HepG2 (cell line): Measurements from ENCODE around the gene SAAL1.

ENCODE experiments used
- ESRRA ChIP-seq: sonication (generic); formaldehyde crosslinking; IDR thresholded peaks from 2 replicates; pipeline ENCODE4 v1.5.1; 2020; ENCODE audit warnings: mild to moderate bottlenecking, low read depth, missing genetic modification reagents
- FOXA1 ChIP-seq, 2 experiments: fragments of 450-650 bp in 1 of 2; sonication (generic) in 1 of 2; formaldehyde crosslinking in 1 of 2; IDR thresholded peaks; 2 replicates each; pipeline versions ENCODE4 v1.4.0 to v1.6.1; 2016 to 2020; ENCODE audit warnings: missing genetic modification reagents in 1 of 2
- HHEX ChIP-seq: IDR thresholded peaks from 2 replicates; pipeline ENCODE4 v1.6.1; 2016; ENCODE audit warnings: control low read depth
- POLR2A ChIP-seq, 2 experiments: IDR thresholded peaks; 2 replicates each; pipeline ENCODE4 v1.6.1; 2011; ENCODE audit warnings: low read depth in 2 of 2, low read length in 2 of 2, mild to moderate bottlenecking in 1 of 2, moderate library complexity in 1 of 2; ENCODE audit not compliant: insufficient read depth in 1 of 2
- SKIL ChIP-seq: sonication (generic); formaldehyde crosslinking; IDR thresholded peaks from 2 replicates; pipeline ENCODE4 v1.8.0; 2022; ENCODE audit warnings: missing genetic modification reagents, mild to moderate bottlenecking, moderate library complexity, borderline replicate concordance
- TAF1 ChIP-seq: sonication (generic); formaldehyde crosslinking; IDR thresholded peaks from 2 replicates; pipeline ENCODE4 v1.4.0; 2020; ENCODE audit warnings: missing genetic modification reagents
- USF2 ChIP-seq, 2 experiments: sonication (generic) in 1 of 2; formaldehyde crosslinking in 1 of 2; IDR thresholded peaks; 2 replicates each; pipeline versions ENCODE4 v1.5.1 to v1.6.1; 2011 to 2020; ENCODE audit warnings: borderline replicate concordance in 1 of 2, low read depth in 1 of 2, low read length in 1 of 2, mild to moderate bottlenecking in 1 of 2, missing genetic modification reagents in 1 of 2, moderate library complexity in 1 of 2
- YY1 ChIP-seq: IDR thresholded peaks from 2 replicates; pipeline ENCODE4 v1.6.1; 2011; ENCODE audit warnings: low read length, low read depth, moderate library complexity, mild to moderate bottlenecking; ENCODE audit not compliant: insufficient read depth, insufficient replicate concordance
- ZFX ChIP-seq: sonication (generic); formaldehyde crosslinking; IDR thresholded peaks from 2 replicates; pipeline ENCODE4 v1.4.0; 2020; ENCODE audit warnings: mild to moderate bottlenecking, low read depth, missing genetic modification reagents, moderate library complexity
- ZNF704 ChIP-seq: sonication (generic); formaldehyde crosslinking; IDR thresholded peaks from 2 replicates; pipeline ENCODE4 v1.8.1; 2023; ENCODE audit warnings: mild to moderate bottlenecking, inconsistent platforms, moderate library complexity, missing genetic modification reagents, borderline replicate concordance
- TF ChIP-seq, protein P1 (sequence below): IDR thresholded peaks from 2 replicates; pipeline ENCODE4 v1.6.1; 2012; ENCODE audit warnings: inconsistent platforms
- TF ChIP-seq, protein P2 (sequence below): sonication (generic); formaldehyde crosslinking; IDR thresholded peaks from 2 replicates; pipeline ENCODE4 v1.4.0; 2020; ENCODE audit warnings: missing genetic modification reagents
- TF ChIP-seq, protein P3 (sequence below): sonication (generic); formaldehyde crosslinking; IDR thresholded peaks from 2 replicates; pipeline ENCODE4 v1.5.0; 2020; ENCODE audit warnings: missing genetic modification reagents

DNA sequence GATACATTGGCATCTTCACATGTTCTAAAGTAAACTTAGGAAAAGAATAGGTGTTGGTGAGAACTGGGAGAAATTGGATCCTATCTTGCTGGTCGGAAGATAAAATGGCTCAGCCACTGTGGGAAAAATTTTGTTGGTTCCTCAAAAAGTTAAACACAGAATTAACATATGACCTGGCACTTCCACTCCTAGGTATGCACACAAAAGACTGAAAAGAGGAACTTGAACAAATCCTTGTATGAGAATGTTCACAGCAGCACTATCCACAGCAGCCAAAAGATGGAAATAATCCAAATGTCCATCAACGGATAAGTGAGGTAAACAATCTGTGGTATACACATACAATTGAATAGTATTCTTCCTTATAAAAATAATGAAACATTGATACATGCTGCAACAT is 55.0 kb downstream of the SAAL1 start:
- TF ChIP-seq ESRRA (CRISPR knock-in tag): no peak
- no peak for TF ChIP-seq POLR2A (IDR thresholded peaks at IDR 0.05; ENCODE audit: insufficient read depth in 1 of 2, low read depth in 2 of 2, low read length in 2 of 2)
- no peak for TF ChIP-seq YY1
- no peak for TF ChIP-seq ZFX (CRISPR knock-in tag)
- TF ChIP-seq USF2 (IDR thresholded peaks at IDR 0.05; ENCODE audit: low read depth, low read length): no peak
- no peak for TF ChIP-seq USF2 (CRISPR knock-in tag; IDR thresholded peaks at IDR 0.05; ENCODE audit: borderline replicate concordance)
- no peak for TF ChIP-seq TAF1 (CRISPR knock-in tag)
- TF ChIP-seq, protein P1, sequence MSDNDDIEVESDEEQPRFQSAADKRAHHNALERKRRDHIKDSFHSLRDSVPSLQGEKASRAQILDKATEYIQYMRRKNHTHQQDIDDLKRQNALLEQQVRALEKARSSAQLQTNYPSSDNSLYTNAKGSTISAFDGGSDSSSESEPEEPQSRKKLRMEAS: no peak
- no peak for TF ChIP-seq ZNF704 (CRISPR knock-in tag)
- TF ChIP-seq SKIL (CRISPR knock-in tag): no peak
- TF ChIP-seq, protein P2, sequence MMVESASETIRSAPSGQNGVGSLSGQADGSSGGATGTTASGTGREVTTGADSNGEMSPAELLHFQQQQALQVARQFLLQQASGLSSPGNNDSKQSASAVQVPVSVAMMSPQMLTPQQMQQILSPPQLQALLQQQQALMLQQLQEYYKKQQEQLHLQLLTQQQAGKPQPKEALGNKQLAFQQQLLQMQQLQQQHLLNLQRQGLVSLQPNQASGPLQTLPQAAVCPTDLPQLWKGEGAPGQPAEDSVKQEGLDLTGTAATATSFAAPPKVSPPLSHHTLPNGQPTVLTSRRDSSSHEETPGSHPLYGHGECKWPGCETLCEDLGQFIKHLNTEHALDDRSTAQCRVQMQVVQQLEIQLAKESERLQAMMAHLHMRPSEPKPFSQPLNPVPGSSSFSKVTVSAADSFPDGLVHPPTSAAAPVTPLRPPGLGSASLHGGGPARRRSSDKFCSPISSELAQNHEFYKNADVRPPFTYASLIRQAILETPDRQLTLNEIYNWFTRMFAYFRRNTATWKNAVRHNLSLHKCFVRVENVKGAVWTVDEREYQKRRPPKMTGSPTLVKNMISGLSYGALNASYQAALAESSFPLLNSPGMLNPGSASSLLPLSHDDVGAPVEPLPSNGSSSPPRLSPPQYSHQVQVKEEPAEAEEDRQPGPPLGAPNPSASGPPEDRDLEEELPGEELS: no peak
- TF ChIP-seq FOXA1 (IDR thresholded peaks at IDR 0.05): no peak
- no peak for TF ChIP-seq FOXA1 (CRISPR knock-in tag; IDR thresholded peaks at IDR 0.05)
- no peak for TF ChIP-seq HHEX (CRISPR knock-in tag)
- TF ChIP-seq, protein P3, sequence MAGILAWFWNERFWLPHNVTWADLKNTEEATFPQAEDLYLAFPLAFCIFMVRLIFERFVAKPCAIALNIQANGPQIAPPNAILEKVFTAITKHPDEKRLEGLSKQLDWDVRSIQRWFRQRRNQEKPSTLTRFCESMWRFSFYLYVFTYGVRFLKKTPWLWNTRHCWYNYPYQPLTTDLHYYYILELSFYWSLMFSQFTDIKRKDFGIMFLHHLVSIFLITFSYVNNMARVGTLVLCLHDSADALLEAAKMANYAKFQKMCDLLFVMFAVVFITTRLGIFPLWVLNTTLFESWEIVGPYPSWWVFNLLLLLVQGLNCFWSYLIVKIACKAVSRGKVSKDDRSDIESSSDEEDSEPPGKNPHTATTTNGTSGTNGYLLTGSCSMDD: no peak
